HUDEP-2 (cell line): ENCODE measurements around the gene UAP1.
"Not testable (repeated sequence)": the region's sequence is repeated elsewhere in the genome, so short reads cannot be mapped to it uniquely, and the experiment has no call there.

Experiments used
- DNase-seq, 76 experiments: peaks; one replicate each; lab custom pipeline; 2025; ENCODE audit not compliant: unreplicated experiment in 76 of 76; lab: John Stamatoyannopoulos, UW

UAP1 gene

GRCh38 chr1:162564762-162565218 is 3.3 kb downstream of the UAP1 start:
- no peak for DNase-seq

DNA sequence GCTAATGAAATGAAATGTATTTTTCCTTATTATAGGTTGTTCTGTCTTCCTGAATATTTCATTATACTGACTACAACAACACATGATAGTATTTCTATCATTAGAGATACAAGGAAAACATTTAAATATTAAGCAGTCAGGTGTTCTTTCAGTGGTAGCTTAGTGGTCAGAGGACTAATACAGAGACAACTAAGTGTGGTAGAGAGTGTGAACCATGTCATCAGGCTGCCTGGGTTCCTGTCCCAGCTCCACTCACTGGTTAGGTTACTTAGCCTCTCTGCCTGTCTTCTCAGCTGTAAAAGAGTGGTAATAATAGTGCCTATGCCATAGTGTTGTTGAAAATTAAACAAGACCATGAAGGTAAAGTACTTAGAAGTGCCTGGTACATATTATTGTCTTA is 3.9 kb downstream of the UAP1 start:
- no peak for DNase-seq

DNA sequence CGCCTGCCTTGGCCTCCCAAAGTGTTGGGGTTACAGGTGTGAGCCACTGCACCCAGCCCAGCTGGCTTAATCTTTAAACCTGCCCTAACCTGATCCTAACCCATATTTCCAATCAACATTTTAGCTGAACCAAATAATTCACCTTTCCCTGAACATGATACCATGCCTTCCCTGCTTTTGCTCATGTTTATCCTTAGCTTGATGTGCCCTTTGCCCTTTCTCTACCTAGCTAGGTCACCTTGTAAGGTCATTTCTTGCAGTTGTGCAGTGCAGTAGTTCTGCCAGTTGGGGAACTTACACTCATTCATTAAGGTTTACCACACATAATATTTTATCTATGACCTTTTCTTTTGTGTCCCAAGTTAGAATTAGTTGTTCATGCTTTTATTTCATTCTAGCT is 5.3 kb downstream of the UAP1 start:
- DNase-seq: no peak

- DNase-seq: no peak
Measured at GRCh38 chr1:162568802-162569201, 7.3 kb downstream of the UAP1 start.

GRCh38 chr1:162570718-162571117 is 9.2 kb downstream of the UAP1 start:
- DNase-seq: no peak

- not testable (repeated sequence) for DNase-seq
Measured at GRCh38 chr1:162571121-162571520, 9.6 kb downstream of the UAP1 start.

- DNase-seq: no peak
Measured at GRCh38 chr1:162571696-162572095, 10.2 kb downstream of the UAP1 start.

DNA sequence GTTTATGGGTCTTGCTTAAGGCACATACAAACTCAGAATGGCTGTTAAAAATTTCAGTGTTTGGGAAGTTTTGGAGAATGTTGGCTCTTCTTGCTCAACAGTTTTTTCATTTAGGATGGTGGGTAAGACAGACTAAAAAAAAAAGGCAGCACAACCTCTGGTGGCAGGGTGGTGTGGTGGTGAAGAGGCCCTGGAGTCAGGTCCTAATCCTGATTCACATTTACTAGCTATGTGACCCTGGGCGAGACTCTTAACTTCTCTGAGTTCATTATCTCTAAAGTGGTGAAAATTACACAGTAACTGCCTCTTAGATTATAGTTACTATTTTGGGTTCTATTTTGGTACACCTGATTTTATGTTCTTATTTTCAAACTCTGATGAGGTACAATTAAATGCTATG is 11.6 kb downstream of the UAP1 start:
- peak in 2 of 76 experiments; percentile 6 to 9 for DNase-seq

GRCh38 chr1:162578071-162578700 is 16.7 kb downstream of the UAP1 start:
- DNase-seq: no peak

- no peak for DNase-seq
Measured at GRCh38 chr1:162578936-162579335, 17.4 kb downstream of the UAP1 start.

- DNase-seq: no peak
Measured at GRCh38 chr1:162580308-162580707, 18.8 kb downstream of the UAP1 start.

GRCh38 chr1:162582901-162583300 is 21.4 kb downstream of the UAP1 start:
- not testable (repeated sequence) for DNase-seq

- DNase-seq: not testable (repeated sequence)
Measured at GRCh38 chr1:162585101-162585500, 23.6 kb downstream of the UAP1 start.

DNA sequence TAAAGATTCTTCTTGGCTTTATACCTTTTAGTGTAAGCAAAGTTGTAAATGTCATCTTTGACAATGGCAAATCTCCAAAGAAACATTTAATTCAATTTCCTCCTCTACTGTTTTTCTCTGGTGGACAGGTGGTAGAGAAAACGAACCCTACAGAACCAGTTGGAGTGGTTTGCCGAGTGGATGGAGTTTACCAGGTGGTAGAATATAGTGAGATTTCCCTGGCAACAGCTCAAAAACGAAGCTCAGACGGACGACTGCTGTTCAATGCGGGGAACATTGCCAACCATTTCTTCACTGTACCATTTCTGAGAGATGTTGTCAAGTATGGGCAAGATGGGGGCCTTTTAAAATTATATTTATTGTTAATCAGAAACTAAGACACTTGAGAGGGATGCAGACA is 25.8 kb downstream of the UAP1 start:
- DNase-seq: no peak

- DNase-seq: no peak
Measured at GRCh38 chr1:162587761-162588260, 26.3 kb downstream of the UAP1 start.

DNA sequence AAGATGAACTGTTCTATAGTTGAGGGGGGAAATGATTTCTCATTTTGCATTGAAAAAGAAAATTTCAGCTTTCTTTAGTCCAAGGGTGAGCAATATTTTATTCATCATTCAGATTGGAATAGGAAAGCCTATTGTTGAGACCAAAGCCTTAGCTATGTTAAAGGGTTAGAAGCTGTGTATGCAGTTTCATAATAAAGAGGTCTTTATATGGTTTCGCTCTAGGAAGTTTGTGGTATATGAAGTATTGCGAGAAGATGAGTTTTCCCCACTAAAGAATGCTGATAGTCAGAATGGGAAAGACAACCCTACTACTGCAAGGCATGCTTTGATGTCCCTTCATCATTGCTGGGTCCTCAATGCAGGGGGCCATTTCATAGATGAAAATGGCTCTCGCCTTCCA is 28.6 kb downstream of the UAP1 start:
- DNase-seq: no peak

DNA sequence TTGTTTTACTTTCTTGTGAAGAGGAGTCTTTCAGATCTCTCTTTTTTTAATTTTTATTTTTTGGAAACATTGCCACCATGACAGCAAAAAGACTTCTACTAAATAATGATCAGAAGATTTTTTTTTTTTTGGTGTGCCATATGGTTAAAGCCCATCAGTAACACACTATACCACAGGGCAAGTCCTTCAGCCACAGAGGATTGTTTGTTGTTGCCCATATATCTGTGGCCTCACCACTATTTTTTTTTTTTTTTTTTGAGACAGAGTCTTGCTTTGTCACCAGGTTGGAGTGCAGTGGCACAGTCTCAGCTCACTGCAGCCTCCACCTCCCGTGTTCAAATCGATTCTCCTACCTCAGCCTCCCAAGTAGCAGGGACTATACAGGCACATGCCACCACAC is 29.2 kb downstream of the UAP1 start:
- no peak for DNase-seq

DNA sequence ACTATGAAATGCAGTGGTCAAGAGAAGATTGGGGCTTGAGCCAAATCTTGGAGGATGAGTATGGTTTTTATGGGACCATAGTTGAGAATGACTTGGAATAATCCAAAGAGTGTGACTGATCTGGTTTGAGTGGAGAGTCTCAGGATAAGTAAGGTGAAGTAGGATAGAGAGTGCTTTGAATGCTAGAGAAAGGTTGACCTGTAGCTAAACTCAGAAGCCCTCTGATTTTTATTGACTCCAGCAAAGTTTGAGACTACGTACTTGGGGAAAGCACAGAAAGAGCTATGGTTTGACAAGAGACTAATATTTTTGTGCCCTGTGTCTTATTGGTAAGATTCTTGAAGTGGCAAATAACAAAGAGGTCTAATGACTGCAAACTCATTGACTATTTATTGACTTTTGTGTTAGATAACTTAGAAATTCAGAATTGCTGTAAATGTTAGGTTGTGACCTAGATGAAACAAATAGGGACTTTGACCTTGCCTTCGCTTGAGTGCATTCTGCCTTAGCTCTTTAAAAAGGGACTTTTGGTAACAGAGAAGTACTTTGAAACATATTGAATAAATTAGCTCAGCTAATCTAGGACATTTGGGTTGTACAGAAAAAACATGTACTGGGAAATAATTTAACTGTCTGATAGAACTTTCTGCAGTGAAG is 35.1 kb downstream of the UAP1 start:
- no peak for DNase-seq

GRCh38 chr1:162599451-162599850 is 37.9 kb downstream of the UAP1 start:
- no peak for DNase-seq

GRCh38 chr1:162603117-162603516 is 41.6 kb downstream of the UAP1 start:
- not testable (repeated sequence) for DNase-seq

GRCh38 chr1:162605225-162605927 is 43.9 kb downstream of the UAP1 start:
- DNase-seq: no peak

- DNase-seq: no peak
Measured at GRCh38 chr1:162609306-162609705, 47.8 kb downstream of the UAP1 start.
